Airway epithelial cell (primary cell): ENCODE results near the gene DNAJC8. TPM values are rescaled to one million over a fixed set of nuclear protein-coding genes. Genes with fewer than 3 reads are reported as not detected.

Experiments
- total RNA-seq: library from RNA; depleted of rRNA; stranded (reverse); fragments of >200 nt; gene quantifications from 2 replicates; pipeline ENCODE4 v1.2.3, GENCODE V29; 2015

The DNAJC8 gene, protein sequence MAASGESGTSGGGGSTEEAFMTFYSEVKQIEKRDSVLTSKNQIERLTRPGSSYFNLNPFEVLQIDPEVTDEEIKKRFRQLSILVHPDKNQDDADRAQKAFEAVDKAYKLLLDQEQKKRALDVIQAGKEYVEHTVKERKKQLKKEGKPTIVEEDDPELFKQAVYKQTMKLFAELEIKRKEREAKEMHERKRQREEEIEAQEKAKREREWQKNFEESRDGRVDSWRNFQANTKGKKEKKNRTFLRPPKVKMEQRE
- 56.1 and 61.7 TPM in 2 replicates for total RNA-seq

DNA sequence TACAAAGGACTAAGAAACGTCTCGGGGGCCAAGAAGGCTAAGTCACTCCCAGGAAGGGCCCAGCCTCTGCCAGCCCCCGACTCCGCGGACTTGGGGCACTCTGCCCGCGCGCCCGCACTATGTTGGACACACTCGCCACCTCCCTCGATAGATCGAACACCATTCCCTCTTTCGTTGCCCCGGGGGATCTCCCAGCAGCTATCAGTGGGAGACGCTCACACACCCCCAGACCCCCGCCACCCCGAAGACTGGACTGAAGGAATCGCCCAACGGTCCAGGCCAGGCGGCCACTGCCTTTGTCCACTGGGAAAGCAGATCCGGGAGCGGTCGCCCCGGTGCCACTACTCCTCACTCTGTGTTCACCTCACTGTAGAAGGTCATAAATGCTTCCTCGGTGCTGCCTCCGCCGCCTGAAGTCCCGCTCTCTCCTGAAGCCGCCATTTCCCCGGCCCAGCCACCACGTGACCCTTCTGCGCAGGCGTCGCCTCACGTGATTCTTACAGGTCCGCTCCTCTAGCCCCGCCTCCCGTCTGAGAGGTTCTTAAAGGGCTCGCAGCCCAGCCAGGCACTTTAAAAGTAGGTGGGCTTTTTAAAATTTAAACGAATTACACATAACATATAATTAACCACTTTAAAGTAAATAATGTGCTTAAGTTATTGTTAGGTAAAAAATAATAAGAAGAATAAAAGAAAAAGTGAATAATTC lies at the start of gene DNAJC8:
TSS of gene DNAJC8 (minus strand) at position 472 of the 706 bp plus-strand sequence. CDS start at position 441, 31 bp downstream.

DNA sequence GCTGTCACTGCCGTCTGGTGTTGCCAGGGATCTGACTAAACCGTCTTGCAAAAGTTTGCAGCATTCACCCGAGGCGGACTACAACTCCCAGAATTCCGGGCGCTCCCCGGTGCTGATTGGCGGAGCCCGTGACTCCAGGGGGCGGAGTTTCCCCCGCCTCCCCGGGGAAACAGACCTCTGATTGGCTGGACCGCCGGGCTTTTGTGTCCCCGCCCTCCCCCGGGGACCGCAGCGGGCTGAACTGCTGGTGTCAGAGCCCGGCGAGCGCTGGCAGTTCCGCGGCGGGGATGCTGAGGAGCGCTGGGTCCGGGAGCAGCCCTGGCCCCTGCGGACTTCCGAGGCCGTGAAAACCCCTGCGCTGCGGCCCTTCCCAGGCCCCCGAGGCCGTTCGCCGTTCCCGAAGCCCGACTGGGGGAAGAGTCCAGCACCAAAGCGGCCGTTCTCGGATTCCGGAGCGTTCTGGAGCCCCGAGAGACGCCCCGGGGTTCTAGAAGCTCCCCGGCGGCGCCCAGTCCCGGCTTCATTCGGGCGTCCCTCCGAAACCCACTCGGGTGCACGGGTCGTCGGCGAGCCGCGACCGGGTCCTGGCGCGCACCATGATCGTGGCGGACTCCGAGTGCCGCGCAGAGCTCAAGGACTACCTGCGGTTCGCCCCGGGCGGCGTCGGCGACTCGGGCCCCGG lies 26.6 kb upstream of the DNAJC8 start, which contains the start of gene SESN2:
TSS of gene SESN2 (plus strand) at position 267 of the 682 bp plus-strand sequence. CDS start at position 597, 330 bp downstream.

DNA sequence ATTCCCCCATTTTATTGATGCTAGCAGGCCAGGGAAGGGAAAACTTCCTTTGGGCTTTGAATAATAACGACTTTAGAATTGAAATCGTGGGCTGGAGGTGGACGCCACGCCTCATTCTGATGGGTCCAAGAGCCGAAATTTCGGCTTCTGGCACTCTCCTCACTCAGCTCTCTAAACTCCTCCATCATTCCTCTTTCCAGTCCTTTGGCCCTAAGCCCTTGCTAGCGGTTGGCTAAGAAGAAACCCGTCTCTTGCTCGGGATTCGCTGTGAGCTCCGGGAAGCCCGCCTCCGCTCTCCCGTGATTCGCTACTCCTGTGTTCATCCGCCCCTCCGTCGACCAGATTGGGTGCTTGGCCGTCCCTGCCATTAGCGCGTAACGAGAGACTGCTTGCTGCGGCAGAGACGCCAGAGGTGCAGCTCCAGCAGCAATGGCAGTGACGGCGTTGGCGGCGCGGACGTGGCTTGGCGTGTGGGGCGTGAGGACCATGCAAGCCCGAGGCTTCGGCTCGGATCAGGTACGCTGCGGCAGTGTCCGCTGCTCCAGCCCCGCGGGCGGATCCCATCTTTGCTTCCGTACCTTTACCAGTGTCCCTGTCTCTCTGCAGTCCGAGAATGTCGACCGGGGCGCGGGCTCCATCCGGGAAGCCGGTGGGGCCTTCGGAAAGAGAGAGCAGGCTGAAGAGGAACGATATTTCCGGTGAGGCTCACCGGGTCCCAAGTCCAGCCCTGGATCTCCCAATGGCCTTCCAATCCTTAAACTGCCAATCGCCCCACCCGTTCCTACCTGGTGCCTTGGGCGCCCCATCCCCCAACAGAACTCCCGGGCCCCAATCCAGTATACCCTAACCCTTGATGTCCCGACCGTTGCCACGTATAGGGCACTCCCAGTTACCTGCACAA lies 3.2 kb upstream of the DNAJC8 start, which contains the start of gene ATP5IF1:
TSS of gene ATP5IF1 (plus strand) at position 370 of the 901 bp plus-strand sequence. CDS start at position 430, 60 bp downstream.

DNA sequence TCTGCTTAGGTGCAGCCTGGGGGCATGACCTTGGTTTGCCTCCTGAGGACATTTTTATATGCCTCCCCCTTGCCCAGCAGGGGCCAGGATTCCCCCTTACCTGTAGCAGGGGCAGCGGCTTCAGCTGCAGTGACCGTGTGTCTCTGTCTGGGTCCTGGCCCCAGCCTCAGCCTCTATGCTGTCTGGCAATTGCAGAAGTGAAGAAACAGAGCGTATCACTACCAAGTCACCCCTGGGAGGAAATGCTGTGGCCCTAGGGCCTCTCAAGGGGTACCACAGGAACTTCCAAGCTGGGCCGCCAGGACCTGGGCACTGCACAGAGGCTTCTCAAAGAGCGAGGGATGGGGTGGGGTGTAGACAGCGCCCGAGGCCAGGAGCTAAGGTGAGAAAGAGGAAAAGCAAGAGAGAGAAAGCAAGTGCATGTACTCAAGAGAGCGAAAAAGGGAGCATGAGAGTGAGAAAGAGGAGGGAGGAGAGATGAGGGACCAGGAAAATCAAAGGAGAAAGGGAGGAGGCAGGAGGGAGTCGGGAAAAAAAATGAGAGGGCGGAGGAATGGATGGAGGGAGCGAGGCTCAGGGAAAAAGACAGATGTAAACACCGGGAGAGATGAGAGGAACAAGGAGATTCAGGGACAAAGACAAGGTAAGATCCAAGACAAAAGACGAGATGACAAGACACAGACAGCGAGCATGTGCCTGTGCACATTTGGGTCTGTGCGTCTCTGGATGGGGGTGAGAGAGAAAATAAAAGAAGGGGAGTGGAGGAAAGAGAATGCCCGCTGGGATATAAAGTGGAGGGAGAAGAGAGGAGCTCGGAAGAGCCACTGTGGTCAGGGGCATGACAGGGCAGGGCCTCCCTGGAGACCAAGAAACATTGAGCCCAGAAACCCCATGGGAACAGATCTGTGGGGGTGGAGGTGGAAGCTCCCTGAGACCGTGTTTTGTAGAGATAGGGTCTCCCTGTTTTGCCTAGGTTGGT lies 56.0 kb downstream of the DNAJC8 start, which contains the start of gene PTAFR:
TSS of gene PTAFR (minus strand) at position 199 of the 979 bp plus-strand sequence. CDS start 25,669 bp downstream, outside the sequence.

Other genes with a start within 250 kb of the DNAJC8 start
- 11.2 and 19.0 TPM in 2 replicates for gene EYA3, start 144.4 kb downstream of the DNAJC8 start, total RNA-seq
- gene PTAFR, start 56.3 kb downstream of the DNAJC8 start, total RNA-seq = 7.2 and 13.1 TPM in 2 replicates
- gene ATP5IF1, start 3.1 kb upstream of the DNAJC8 start, total RNA-seq = 401 and 607 TPM in 2 replicates
- gene SESN2, start 26.5 kb upstream of the DNAJC8 start, total RNA-seq = 21.8 and 26.8 TPM in 2 replicates
- gene MED18, start 96.0 kb upstream of the DNAJC8 start, total RNA-seq = 14.4 and 16.6 TPM in 2 replicates
- gene PHACTR4, start 136.7 kb upstream of the DNAJC8 start, total RNA-seq = 18.1 and 18.2 TPM in 2 replicates